Mononuclear cell (primary cell): ENCODE data around the gene MYO5B. TPM values are rescaled to one million over a fixed set of nuclear protein-coding genes. Genes with fewer than 3 reads are reported as not detected.

ENCODE experiments used
- H3K27me3 ChIP-seq: 2 replicates; pipeline ENCODE4 v1.6.0; 2011; ENCODE audit warnings: low read length, control low read depth; ENCODE audit not compliant: insufficient read depth
- H3K4me1 ChIP-seq: 2 replicates; pipeline ENCODE4 v1.5.1; 2011; ENCODE audit warnings: mild to moderate bottlenecking, low read length, control low read depth; ENCODE audit not compliant: insufficient read depth
- H3K4me3 ChIP-seq: 2 replicates; pipeline ENCODE4 v1.5.1; 2011; ENCODE audit warnings: mild to moderate bottlenecking, low read length, moderate library complexity
- H3K9me3 ChIP-seq: 2 replicates; pipeline ENCODE4 v1.5.1; 2011; ENCODE audit warnings: low read depth, mild to moderate bottlenecking, control low read depth, low read length
- total RNA-seq: library from RNA; depleted of rRNA; stranded (reverse); fragments of >200 nt; gene quantifications from one replicate; pipeline ENCODE4 v1.2.3, GENCODE V29; 2012

The MYO5B gene
- total RNA-seq, 1 donor: under 0.01 TPM

DNA sequence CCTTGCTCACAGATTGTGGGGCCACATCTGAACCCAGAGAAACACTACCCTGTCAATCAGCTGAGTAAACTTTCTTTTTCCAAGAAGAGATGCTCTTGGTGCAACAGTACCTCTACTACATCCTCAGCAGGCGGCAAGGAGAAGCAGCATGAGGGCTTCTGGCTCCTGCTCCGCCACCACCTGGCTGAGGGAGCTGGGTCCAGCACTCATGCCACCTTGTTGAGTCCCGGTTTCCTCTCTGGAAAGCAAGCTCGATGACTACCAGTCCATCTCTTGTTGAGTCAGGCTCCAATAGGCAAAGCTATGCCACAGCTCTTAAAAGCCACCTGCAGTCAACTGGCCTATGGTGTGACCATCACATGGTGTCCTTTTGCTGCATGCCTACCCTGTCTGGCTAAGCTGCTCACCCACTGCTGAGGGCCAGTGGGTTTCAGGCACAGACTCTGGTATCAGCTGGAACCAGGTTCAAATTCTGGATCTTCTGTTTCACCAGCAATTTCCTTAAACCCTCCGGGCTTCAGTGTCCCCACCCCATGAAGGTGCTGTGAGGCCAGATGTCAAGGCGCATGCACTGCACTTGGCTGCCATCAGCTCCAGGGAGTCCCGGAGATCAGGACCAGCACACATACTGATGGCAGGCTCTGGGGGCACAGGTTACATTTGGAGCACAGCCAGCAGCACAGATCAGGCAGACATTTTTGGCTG is 339.1 kb downstream of the MYO5B start:
- H3K4me3 ChIP-seq: no peak overlapping the region
- H3K27me3 ChIP-seq: no peaks in the 10 kb centered on the region
- H3K4me1 ChIP-seq: no peaks in the 10 kb centered on the region
- H3K9me3 ChIP-seq: no peaks in the 10 kb centered on the region

DNA sequence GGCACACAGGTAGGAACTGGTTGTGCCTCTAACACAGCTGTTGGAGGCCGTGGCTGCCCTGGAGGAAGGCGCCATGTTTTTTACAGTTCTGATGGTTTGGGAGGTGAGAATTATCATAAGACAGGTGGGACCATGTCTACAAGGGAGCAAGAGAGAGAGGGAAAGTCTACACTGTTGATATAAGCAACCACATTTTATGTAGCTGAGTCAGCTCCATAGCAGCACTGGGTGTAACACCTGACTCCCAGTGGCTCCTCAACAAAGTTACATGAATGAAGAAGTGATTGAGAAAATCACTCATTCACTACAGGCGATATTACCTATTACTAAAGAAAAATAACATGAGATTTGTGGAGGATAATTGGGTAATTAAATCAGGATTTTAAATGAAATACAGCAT is 340.3 kb downstream of the MYO5B start:
- Histone ChIP-seq H3K4me3 (no peak overlapping the region), H3K4me1 (no peaks in the 10 kb centered on the region), H3K27me3 (no peaks in the 10 kb centered on the region), H3K9me3 (no peaks in the 10 kb centered on the region)

DNA sequence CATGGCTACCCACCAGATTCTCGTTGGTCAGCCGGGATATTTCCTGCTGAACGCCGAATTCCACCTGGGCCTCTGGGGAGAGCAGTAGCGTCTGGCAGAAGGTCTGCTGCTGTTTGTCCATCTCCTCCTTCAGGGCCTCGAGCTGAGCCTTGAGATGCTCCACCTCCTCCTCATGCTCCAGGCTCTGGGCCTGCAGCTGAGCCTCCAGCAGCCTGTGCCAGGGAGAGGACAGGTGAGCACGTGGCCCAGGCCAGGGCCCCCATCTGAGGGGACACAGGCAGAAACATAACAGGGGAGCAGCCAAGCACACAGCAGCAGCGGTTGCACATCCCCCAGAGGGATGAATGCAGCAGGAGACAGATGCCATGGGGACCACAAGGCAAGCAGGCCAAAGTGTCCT is 341.5 kb downstream of the MYO5B start:
- Histone ChIP-seq H3K9me3 (no peaks in the 10 kb centered on the region), H3K4me3 (no peak overlapping the region), H3K27me3 (no peaks in the 10 kb centered on the region), H3K4me1 (no peaks in the 10 kb centered on the region)

DNA sequence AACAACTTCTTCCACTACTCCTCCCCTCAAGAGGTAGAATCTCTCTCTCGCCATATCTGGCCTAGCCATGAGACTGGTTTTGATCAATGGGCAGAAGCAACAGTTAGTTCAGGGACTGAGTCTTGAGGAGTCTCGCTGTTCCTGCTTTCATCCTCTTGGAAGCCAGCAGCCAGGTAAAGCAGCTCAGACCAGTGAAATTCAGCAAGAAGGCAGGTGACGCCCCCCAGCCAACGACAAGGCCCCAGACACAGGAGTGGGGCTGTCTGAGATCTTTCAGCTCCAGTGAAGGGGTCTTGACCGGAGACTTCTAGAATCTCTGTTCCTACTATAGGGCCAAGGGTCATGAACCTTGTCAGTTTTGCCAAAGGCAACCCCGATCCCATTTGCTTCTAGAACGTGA is 341.9 kb downstream of the MYO5B start:
- H3K9me3 ChIP-seq: no peaks in the 10 kb centered on the region
- no peak overlapping the region for H3K4me3 ChIP-seq
- no peaks in the 10 kb centered on the region for H3K27me3 ChIP-seq
- H3K4me1 ChIP-seq: no peaks in the 10 kb centered on the region

DNA sequence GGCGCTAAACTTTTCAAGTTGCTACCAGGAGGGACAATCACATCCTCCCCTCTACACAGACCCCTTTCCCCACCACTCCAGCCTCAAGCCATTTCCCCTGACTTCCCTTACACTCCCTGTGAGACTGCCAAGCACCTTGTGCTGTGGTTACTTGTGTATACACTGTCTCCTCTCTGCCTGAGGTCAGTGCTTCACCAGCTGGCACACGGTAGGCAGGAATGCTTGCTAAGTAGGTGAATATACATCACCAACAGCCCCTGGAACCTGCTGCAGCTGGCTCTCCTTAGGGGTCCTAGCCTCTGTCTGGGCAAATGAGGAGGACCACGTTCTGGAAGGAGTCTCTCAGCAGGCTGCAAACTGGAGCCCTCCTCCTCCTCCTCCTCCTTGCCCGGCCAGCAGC is 343.3 kb downstream of the MYO5B start:
- Histone ChIP-seq H3K4me1 (no peaks in the 10 kb centered on the region), H3K27me3 (no peaks in the 10 kb centered on the region)

DNA sequence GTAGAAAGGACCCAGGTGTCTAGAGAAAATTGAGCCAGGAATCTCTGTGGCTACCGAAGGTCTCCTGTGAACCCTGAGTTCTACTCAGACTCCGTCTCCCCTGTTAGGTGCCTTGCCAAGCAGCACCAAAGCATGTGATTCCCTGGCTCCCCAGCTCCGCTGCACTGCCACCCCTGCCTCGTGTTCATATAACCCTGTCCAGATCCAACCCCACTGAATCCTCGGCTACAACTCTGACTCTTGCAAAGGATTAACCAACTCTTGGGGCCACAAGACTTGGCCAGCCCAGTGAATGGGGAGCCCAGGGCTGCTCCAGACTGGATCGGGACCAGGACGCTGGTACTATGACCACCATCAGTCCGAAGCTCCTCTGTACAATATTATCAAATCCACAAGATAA is 344.3 kb downstream of the MYO5B start:
- no peak overlapping the region for H3K4me3 ChIP-seq
- no peaks in the 10 kb centered on the region for H3K4me1 ChIP-seq
- no peaks in the 10 kb centered on the region for H3K9me3 ChIP-seq
- no peaks in the 10 kb centered on the region for H3K27me3 ChIP-seq

More for the DNA sequence above, 343.3 kb downstream of the MYO5B start:
- no peak overlapping the region for H3K4me3 ChIP-seq
- H3K9me3 ChIP-seq: no peaks in the 10 kb centered on the region

DNA sequence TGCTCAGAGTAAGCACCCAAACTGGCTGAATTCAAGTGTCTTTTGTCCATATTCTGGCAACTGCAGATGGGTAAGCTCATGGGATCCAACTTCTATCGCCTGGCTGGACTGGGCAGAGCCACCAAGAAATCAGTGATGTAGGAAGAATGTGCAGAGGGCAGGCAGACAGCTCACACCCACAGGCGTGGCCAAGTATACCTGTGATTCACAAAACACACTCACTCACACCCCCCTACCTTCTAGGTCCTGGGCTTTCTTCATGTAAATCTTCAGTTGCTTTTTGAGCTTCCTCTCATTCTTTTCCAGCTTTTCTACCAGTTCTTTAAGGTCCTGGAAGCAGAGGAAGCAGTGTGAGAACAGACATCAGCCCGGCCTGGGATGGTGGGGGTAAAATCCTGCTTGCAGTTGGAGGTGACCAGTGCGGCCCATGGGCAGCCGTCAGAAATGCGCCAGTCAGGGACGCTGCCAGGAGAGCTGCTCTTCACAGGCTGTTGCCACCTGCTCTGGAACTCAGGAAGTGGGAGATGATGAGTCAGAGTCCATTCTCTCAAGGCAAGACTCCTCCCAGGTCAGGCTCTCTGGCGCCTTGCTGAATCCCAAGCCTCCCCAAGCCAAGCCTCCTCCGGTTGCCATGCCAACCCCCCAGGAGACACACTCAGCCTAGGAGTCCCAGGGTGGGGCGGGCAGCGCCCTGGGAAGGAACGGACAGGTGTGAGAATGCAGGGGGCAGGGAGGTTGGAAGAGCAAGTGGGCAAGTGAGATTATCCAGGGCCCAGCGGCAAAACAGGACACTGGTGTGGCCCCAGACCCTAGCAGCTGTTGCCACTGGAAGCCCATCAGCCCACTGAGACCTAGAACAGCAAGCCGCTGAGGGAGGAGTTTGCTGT is 345.4 kb downstream of the MYO5B start:
- H3K4me3 ChIP-seq: no peak overlapping the region
- H3K4me1 ChIP-seq: no peaks in the 10 kb centered on the region
- H3K9me3 ChIP-seq: no peaks in the 10 kb centered on the region
- no peaks in the 10 kb centered on the region for H3K27me3 ChIP-seq

DNA sequence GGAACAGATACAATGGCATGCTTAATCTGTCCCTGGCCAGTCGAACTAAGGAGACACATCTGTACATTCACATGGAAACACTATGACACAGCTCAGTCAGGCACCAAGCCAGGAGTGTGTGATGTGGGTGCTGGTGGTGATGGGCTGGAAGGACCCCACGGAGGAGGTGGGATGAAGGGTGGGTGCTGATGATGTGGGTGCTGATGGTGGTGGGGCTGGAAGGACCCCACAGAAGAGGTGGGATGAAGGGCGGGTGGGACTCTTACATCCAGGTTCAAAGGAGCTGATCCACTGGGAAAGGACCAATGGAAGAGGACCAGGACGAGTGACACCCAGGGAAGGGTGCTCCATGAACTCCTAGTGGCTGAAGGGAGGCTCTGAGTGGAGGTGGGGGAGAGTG is 346.8 kb downstream of the MYO5B start:
- H3K27me3 ChIP-seq: no peaks in the 10 kb centered on the region
- no peaks in the 10 kb centered on the region for H3K9me3 ChIP-seq
- H3K4me1 ChIP-seq: no peaks in the 10 kb centered on the region
- H3K4me3 ChIP-seq: no peak overlapping the region

DNA sequence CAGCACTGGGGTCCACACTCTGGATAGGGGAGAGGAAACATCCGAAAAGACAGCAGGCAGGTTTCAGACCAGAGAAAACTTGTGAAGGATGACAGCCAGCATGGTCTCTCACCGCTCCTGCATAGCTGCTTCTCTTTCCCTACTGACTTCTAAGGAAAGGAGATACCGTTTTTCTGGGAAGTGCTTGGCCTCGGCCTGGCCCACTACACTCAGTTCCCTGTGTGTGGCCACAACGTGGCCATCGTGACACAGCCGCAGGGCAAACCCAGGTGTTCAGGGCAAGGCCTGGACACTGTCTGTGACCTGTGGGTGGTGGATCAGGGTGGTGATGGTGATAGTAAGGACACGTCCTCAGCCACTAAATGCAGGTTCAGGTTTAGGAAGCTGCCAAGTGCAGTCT is 347.4 kb downstream of the MYO5B start:
- Histone ChIP-seq H3K4me3 (no peak overlapping the region), H3K4me1 (no peaks in the 10 kb centered on the region), H3K27me3 (no peaks in the 10 kb centered on the region), H3K9me3 (no peaks in the 10 kb centered on the region)

DNA sequence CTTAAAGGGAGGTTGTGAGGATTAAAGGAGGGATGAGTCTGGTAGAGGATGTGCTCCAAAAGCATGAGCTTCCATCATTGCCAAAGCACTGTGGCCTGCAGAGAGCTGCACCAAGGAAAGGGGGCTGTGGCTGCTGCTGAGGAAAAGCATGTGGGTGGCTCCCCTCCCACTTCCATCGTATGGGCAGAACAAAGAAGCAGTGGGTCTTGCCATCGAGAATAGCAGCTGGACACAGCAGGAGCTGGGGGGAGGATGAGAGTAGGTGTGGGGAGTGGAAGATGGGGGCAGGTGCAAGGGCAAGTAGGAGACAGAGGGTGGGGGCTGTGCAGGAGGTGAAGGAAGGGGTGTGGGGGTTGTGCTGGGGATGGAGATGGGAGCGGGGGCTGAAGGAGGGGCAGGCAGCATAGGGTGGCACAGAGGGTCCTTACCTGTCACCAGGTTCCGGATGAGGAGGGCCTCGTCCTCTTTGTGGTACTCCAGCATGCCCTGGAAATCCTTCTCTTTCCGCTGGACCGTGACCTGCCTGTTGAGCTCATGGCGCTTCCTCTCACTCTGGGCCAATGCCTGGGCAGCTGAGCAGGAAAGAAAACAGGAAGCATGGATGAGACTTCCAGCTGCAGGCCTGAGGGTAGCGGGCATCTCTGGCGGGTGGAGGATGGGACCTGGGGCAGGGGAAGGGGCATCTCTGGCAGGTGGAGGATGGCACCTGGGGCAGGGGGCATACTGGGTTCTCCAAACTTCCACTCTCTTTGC is 348.1 kb downstream of the MYO5B start:
- Histone ChIP-seq H3K27me3 (no peaks in the 10 kb centered on the region), H3K4me1 (no peaks in the 10 kb centered on the region), H3K4me3 (no peak overlapping the region), H3K9me3 (no peaks in the 10 kb centered on the region)

DNA sequence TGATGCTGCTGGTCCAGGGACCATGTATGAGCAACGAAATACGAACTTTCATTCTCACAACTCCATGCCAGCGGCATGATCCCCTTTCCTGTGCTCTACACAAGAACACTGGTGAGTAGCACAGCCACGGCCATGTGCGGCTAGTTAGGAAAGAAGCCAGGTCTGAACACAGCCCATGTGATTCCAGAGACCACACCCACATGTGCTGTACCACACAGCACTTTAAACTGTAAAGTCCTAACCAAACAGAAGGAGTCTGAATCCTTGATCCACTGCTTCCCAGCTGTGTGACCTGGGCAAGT is 348.6 kb downstream of the MYO5B start:
- Histone ChIP-seq H3K4me1 (no peaks in the 10 kb centered on the region), H3K9me3 (no peaks in the 10 kb centered on the region), H3K4me3 (no peak overlapping the region), H3K27me3 (no peaks in the 10 kb centered on the region)

DNA sequence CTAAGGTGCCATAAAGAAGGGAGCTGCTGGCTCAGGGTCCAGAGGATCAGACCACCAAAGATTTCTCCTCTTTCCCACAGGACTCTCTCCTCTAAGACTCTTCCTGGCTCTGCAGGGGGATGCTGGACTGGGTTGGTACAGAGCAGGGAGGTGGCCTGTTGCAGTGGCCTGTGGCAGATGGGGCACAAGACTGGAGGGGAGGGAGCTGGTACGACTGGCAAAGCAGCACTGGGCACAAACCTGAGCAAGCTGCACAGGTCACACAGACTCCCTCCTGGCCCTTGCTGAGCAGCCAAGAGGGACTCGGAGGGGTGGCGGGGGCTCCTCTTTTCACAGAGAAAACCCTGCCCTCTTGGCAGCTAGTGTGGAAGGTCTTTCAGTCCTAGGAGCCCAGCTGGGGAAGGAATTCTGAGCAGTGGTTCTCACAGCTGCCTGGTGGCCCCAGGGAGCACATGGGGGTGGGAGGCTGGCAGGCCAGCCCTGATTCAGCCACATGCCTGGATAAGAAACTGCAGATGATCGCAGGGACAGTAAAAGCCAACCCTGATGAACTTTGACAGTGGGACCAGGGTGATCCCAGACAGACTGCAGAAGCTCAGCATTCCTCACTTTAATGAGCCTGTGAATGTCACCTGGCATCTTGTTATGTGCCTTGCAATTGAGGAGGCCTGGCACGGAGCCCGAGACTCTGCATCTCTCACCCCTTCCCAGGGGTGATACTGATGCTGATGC is 349.2 kb downstream of the MYO5B start:
- H3K9me3 ChIP-seq: no peaks in the 10 kb centered on the region
- H3K27me3 ChIP-seq: no peaks in the 10 kb centered on the region
- H3K4me3 ChIP-seq: no peak overlapping the region
- no peaks in the 10 kb centered on the region for H3K4me1 ChIP-seq

DNA sequence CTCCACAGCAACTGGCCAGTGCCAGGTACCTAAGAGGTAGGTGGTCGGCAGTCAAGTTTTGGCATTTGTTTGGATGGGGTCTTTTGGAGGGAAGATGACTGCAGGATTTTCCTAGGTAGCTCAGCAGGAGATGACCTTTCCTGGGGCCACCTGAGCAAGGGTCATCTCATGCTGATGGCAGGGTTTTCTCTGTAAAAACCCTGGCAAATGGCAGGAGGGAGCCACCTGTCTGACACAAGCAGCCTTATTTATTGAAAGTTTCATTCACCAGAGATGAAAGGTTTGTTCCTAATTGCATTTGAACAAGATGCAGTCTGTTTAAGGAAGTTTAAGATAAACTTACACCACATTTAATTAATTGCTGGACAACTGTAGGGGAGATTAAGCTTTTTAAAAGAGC is 350.0 kb downstream of the MYO5B start:
- Histone ChIP-seq H3K4me3 (no peak overlapping the region), H3K9me3 (no peaks in the 10 kb centered on the region), H3K4me1 (no peaks in the 10 kb centered on the region), H3K27me3 (no peaks in the 10 kb centered on the region)

DNA sequence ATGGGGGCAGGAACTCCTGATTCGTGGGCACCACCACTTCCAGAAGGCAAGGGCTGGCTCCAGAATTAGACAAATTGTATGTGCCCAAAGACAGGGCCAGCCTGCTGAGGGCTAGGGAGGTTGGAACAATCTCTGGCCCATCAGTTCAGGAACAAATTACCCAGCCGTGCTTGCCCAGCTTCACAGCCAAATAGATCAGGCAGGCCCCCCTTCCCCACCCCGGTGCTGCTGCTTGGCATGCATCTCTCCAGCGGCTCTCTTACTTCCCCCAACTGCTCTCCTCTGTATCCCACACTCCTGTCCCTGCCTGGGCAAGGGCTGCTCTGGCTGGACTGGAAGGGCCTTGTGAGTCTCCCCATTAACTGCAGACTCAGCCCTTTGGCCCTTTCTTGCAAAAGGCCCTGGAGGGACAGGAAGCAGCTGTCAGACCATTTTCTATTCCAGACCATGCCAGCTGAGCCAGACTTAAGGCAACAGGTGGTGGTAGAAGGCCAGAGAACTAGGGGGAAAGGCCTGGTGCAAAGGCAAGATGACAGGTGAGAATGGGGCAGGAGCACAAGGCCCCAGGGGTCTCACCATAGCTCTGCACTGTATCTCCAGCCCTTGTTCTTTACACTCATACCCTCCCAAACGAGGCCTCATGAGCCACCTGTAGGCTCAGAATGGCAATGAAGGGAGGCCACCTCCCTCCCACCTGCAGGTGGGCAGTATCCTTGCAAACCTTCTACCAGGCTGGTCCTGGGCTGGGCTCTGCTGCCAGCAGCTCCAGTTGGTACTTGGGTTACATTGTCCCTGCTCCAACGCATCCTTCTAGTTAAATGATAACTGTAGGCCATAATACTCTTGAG is 350.9 kb downstream of the MYO5B start:
- Histone ChIP-seq H3K4me1 (no peaks in the 10 kb centered on the region), H3K27me3 (no peaks in the 10 kb centered on the region), H3K4me3 (no peak overlapping the region), H3K9me3 (no peaks in the 10 kb centered on the region)
